ENCODE data around the gene RINT1.

The RINT1 gene

DNA sequence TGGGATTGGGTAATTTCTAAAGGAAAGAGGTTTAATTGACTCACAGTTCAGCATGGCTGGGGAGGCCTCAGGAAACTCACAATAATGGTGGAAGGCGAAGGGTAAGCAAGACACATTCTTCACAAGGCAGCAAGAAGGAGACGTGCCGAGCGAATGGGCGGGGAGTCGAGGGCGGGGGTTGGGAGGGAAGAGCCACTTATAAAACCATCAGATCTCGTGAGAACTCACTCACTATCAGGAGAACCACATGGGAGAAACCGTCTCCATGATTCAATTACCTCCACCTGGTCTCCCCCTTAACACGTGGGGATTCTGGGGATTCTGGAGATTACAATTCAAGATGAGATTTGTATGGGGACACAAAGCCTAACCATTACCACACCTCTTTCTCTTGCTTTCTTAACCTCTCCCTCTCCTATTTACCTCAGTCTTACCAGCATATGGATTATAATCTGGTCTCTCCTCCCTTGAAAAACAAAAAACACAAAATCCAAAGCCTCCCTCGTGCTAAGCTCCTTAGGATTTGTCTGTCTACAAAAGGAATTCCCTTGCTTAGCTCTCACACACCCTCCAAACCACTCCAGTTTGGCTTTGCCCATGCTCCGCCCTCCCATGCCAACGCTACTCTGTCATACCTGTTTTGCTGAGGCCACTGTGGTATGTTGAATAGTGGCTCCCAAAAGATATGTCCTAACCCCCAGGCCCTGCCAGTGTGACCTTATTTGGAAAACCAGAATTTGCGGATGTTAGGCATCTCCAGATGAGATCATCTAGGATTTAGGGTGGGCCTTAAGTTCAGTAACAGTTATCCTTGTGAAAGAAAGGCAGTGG is 68.9 kb downstream of the RINT1 start:
- DNase-seq = no peak

- DNase-seq = no peak
These were observed 70.6 kb downstream of the RINT1 start for GRCh38 chr7:105602325-105603305.

DNA sequence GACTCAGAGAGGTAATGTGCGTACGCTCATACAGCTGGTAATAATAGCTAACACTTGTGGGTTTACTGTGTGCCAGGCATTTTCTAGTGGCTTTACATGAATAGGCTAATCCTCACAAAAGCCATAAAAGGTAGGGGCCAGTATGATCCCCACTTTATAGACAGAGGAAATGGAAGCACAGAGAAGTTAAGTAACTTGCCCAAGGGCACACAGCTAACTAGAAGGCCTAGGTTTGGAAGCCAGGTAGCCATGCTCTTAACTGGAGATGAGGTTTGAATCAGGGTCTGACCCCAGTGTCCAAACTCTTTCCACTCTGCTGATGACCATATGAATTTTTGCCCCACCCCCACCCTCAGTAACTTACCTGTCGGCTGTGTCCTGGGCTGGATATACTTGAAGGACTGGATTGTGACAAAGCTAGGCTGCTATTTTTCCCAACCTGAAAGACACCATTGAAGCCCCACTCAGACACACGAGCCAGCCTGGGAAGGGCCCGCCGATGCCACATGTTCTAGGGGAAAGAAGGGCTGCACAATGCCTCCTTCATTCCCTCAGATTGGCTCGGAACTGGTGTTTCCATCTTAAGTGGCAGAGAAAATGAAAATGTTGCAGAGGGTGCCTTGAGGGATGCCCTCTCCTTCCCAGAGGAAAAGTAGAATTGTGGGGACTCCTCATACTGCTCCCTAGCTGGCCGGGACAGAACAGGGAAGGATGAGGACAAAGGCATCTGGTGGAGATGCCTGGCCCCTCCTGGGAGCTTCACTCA is 78.3 kb downstream of the RINT1 start:
- no peak for DNase-seq

DNA sequence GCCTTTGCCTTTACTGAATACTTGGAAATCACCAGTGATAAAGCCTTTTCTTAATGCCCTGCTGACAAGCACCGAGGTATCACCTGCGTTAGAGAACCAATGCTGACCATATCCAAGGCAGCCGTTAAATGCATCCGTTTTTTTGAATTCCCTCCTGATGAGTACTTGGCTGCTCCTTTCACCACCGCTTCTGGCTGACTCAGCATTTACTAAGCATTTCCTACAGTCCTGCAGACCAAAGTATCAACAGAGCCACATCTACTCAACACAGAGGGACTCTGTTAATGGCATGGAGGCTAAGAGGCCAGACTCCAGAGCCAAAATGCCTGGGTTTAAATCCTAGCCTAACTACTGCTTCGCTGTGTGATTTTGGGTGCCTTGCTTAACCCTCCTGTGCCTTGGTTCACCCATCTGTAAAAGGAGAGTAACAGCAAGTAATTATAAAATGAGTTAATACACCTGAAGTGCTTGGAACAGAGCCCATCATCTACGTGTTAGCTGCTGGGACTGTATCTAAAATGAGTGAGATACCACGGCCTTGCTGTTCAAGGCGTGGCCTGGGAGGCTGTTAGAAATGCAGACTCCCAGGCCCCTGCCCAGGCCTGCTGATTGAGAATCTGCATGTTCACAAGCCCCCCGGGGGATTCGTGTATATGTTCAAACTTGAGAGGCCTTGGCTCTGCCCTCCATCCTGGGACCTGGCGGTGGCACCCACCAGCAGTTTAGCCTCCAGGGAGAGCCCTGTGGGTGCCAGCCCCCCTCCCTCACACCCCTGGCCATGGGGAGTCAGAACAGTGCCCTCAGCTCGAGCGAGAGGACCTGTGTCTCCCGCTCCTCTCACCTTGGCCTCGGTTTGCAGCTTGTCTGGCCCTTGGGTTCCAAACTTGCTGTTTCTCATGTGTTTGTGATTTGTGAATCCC is 80.1 kb downstream of the RINT1 start:
- no peak for DNase-seq

- no peak for DNase-seq
These were observed 80.8 kb downstream of the RINT1 start for GRCh38 chr7:105612806-105613205.

DNA sequence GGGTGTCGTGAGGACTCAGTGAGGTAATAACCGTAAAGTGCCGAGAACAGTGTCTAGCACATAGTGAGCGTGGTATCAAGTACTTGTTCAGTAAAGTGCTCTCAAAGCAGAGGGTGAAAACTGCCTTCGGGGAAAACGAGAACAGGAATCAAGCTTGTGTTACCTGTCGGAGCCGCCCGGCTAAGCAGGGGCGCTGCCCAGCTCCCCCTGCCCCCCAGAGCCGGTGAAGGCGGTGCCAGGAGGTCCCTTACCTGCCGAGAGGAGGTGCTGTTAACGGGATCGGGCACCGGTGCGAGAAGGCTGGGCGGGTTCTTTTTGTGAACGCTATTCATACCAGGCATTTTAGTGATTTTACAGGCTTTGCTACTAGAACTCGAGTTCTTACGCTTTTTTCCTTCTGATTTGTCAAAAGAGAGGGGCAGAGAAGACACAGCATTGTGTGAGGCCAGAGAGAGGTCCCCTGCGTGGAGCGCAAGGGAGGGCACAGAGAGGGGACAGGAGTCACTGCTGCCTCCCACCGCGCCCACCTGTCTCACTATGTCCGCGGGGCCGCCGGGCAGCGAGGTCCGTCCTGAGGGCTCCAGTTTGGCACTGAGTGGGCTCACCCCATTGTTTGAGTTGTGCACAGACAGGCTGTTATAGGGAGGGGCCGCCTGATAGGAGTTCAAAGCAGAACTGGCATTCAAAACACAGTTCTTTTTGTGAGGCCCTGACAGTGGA is 81.8 kb downstream of the RINT1 start:
- no peak for DNase-seq

DNA sequence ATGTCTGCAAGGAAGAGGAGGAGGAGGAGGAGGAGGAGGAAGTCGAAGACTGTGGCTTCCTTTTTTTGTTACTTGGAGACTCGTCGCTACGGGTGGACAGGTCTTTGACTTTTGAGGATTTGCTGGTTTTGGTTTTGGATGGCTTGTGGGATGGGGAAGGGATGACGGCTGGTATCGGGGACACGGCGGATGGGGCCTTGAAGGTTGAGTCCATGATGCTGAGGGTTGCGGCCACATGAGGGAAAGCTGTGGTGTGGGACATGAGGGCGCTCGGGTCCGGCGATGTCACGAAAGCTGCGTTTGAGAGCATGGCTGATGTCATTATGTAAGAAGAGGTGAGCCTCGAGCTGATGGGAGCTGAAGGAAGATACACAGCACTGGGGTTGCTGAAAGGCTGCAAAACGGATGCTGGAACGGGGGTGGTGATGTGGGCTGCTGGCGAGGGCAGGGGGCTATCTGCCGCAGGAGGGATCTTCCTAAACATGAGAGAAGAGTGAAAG is 82.4 kb downstream of the RINT1 start:
- no peak for DNase-seq

Data from activated T-cell treated with anti-CD3 and anti-CD28 coated beads, Interleukin-2, amount 50 U/mL, for 1 hour (primary cell).